Parathyroid adenoma (tissue), 2 donors: Measurements from ENCODE around the gene DDI2.

Experiments
- H2AFZ ChIP-seq: fragments of 300-600 bp; sonication (generic); one replicate; pipeline ENCODE4 v1.7.0; 2017; ENCODE audit warnings: antibody characterized with exemption, mild to moderate bottlenecking
- H3K27ac ChIP-seq: fragments of 300-600 bp; sonication (generic); one replicate; pipeline ENCODE4 v1.7.0; 2017
- H3K27me3 ChIP-seq: fragments of 300-600 bp; sonication (generic); one replicate; pipeline ENCODE4 v1.7.0; 2017; ENCODE audit warnings: low read length; ENCODE audit not compliant: control insufficient read depth, insufficient read depth
- H3K36me3 ChIP-seq: fragments of 300-600 bp; sonication (generic); one replicate; pipeline ENCODE4 v1.7.0; 2017; ENCODE audit warnings: low read length; ENCODE audit not compliant: control insufficient read depth, insufficient read depth
- H3K4me1 ChIP-seq: fragments of 300-600 bp; sonication (generic); one replicate; pipeline ENCODE4 v1.7.0; 2017; ENCODE audit warnings: control low read depth
- H3K4me2 ChIP-seq: fragments of 300-600 bp; sonication (generic); one replicate; pipeline ENCODE4 v1.7.0; 2017; ENCODE audit warnings: low read length
- H3K4me3 ChIP-seq: fragments of 300-600 bp; sonication (generic); one replicate; pipeline ENCODE4 v1.7.0; 2017; ENCODE audit warnings: low read depth, low read length
- H3K79me2 ChIP-seq: fragments of 300-600 bp; sonication (generic); one replicate; pipeline ENCODE4 v1.7.0; 2017; ENCODE audit warnings: control low read depth
- H3K9ac ChIP-seq: fragments of 300-600 bp; sonication (generic); one replicate; pipeline ENCODE4 v1.7.0; 2017; ENCODE audit warnings: mild to moderate bottlenecking
- H3K9me3 ChIP-seq: fragments of 300-600 bp; sonication (generic); one replicate; pipeline ENCODE4 v1.7.0; 2017; ENCODE audit warnings: low read length; ENCODE audit not compliant: control insufficient read depth
- TF ChIP-seq, protein P1 (sequence below): fragments of 300-600 bp; sonication (generic); IDR thresholded peaks from one replicate; pipeline ENCODE4 v1.7.0; 2017; ENCODE audit warnings: antibody characterized with exemption, mild to moderate bottlenecking
- donor health status: primary hyperparathyroidism.

DDI2 gene

GRCh38 chr1:15687446-15687845, 70.2 kb downstream of the DDI2 start:
- no peaks in the 10 kb centered on the region for H3K27me3 ChIP-seq
- H3K9ac ChIP-seq = no peak overlapping the region
- no peak overlapping the region for H3K4me3 ChIP-seq
- H3K79me2 ChIP-seq = peaks cover 25% of the 10 kb centered on the region
- no peaks in the 10 kb centered on the region for H3K36me3 ChIP-seq
- H3K9me3 ChIP-seq = no peaks in the 10 kb centered on the region
- H3K4me2 ChIP-seq = no peak overlapping the region
- no peak overlapping the region for H2AFZ ChIP-seq
- H3K4me1 ChIP-seq = peaks cover 2% of the 10 kb centered on the region
- no peak overlapping the region for H3K27ac ChIP-seq
- TF ChIP-seq, protein P1, sequence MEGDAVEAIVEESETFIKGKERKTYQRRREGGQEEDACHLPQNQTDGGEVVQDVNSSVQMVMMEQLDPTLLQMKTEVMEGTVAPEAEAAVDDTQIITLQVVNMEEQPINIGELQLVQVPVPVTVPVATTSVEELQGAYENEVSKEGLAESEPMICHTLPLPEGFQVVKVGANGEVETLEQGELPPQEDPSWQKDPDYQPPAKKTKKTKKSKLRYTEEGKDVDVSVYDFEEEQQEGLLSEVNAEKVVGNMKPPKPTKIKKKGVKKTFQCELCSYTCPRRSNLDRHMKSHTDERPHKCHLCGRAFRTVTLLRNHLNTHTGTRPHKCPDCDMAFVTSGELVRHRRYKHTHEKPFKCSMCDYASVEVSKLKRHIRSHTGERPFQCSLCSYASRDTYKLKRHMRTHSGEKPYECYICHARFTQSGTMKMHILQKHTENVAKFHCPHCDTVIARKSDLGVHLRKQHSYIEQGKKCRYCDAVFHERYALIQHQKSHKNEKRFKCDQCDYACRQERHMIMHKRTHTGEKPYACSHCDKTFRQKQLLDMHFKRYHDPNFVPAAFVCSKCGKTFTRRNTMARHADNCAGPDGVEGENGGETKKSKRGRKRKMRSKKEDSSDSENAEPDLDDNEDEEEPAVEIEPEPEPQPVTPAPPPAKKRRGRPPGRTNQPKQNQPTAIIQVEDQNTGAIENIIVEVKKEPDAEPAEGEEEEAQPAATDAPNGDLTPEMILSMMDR = no peak

DNA sequence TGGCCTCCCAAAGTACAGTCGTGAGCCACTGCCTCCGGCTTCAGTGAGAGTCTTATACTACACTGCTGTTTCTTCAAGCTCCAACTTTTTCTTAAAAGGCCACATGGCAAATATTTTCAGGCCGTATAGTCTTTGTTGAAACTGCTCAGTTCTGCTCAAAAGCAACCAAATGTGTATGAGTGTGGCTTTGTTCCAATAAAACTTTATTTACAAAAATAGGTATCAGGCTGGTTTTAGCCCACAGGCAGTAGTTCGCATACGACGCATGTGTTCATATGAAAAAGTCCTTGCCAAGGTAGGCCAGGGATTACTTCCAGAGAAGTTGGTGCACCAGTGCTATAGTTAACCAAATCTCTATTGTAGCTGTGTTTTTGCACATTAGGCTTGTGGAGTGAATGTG, 73.1 kb downstream of the DDI2 start:
- no peak overlapping the region for H3K4me2 ChIP-seq
- H3K4me1 ChIP-seq = no peaks in the 10 kb centered on the region
- no peak overlapping the region for H3K4me3 ChIP-seq

GRCh38 chr1:15691434-15692032, 74.3 kb downstream of the DDI2 start:
- Histone ChIP-seq H3K9me3 (no peaks in the 10 kb centered on the region), H3K79me2 (peaks cover 31% of the 10 kb centered on the region), H3K4me3 (no peak overlapping the region), H3K4me2 (no peak overlapping the region), H3K4me1 (no peaks in the 10 kb centered on the region), H3K27ac (no peak overlapping the region), H2AFZ (no peak overlapping the region), H3K9ac (no peak overlapping the region), H3K36me3 (no peaks in the 10 kb centered on the region), H3K27me3 (no peaks in the 10 kb centered on the region)
- TF ChIP-seq, protein P1 = no peak

More for the DNA sequence above, 73.1 kb downstream of the DDI2 start:
- TF ChIP-seq, protein P1 = no peak
- Histone ChIP-seq H3K79me2 (peaks cover 35% of the 10 kb centered on the region), H3K36me3 (no peaks in the 10 kb centered on the region), H3K27me3 (no peaks in the 10 kb centered on the region), H3K9me3 (no peaks in the 10 kb centered on the region), H2AFZ (no peak overlapping the region), H3K27ac (no peak overlapping the region), H3K9ac (no peak overlapping the region)

GRCh38 chr1:15692121-15692682, 74.9 kb downstream of the DDI2 start:
- no peaks in the 10 kb centered on the region for H3K4me1 ChIP-seq
- H3K9ac ChIP-seq = no peak overlapping the region
- peaks cover 31% of the 10 kb centered on the region for H3K79me2 ChIP-seq
- no peaks in the 10 kb centered on the region for H3K27me3 ChIP-seq
- H2AFZ ChIP-seq = no peak overlapping the region
- no peaks in the 10 kb centered on the region for H3K36me3 ChIP-seq
- H3K27ac ChIP-seq = no peak overlapping the region
- TF ChIP-seq, protein P1 = no peak
- H3K4me2 ChIP-seq = no peak overlapping the region
- H3K4me3 ChIP-seq = no peak overlapping the region
- no peaks in the 10 kb centered on the region for H3K9me3 ChIP-seq

- Histone ChIP-seq H3K4me3 (no peak overlapping the region), H2AFZ (no peak overlapping the region), H3K9ac (no peak overlapping the region), H3K9me3 (no peaks in the 10 kb centered on the region), H3K27ac (no peak overlapping the region), H3K27me3 (no peaks in the 10 kb centered on the region), H3K79me2 (peaks cover 27% of the 10 kb centered on the region), H3K4me1 (no peaks in the 10 kb centered on the region), H3K4me2 (no peak overlapping the region), H3K36me3 (no peaks in the 10 kb centered on the region)
- TF ChIP-seq, protein P1 = no peak
These were observed 76.1 kb downstream of the DDI2 start for GRCh38 chr1:15693371-15693770.
